Renal cortical epithelial cell (primary cell): ENCODE results near the gene SEC16A. TPM values are rescaled to one million over a fixed set of nuclear protein-coding genes. Genes with fewer than 3 reads are reported as not detected.

Experiments
- DNase-seq: peaks from one replicate; pipeline ENCODE4 v3.0.0-alpha.2; 2011; ENCODE audit warnings: low read depth
- total RNA-seq: library from RNA; depleted of rRNA; stranded (reverse); fragments of >200 nt; gene quantifications from 2 replicates; pipeline ENCODE4 v1.2.3, GENCODE V29; 2014

SEC16A gene, protein sequence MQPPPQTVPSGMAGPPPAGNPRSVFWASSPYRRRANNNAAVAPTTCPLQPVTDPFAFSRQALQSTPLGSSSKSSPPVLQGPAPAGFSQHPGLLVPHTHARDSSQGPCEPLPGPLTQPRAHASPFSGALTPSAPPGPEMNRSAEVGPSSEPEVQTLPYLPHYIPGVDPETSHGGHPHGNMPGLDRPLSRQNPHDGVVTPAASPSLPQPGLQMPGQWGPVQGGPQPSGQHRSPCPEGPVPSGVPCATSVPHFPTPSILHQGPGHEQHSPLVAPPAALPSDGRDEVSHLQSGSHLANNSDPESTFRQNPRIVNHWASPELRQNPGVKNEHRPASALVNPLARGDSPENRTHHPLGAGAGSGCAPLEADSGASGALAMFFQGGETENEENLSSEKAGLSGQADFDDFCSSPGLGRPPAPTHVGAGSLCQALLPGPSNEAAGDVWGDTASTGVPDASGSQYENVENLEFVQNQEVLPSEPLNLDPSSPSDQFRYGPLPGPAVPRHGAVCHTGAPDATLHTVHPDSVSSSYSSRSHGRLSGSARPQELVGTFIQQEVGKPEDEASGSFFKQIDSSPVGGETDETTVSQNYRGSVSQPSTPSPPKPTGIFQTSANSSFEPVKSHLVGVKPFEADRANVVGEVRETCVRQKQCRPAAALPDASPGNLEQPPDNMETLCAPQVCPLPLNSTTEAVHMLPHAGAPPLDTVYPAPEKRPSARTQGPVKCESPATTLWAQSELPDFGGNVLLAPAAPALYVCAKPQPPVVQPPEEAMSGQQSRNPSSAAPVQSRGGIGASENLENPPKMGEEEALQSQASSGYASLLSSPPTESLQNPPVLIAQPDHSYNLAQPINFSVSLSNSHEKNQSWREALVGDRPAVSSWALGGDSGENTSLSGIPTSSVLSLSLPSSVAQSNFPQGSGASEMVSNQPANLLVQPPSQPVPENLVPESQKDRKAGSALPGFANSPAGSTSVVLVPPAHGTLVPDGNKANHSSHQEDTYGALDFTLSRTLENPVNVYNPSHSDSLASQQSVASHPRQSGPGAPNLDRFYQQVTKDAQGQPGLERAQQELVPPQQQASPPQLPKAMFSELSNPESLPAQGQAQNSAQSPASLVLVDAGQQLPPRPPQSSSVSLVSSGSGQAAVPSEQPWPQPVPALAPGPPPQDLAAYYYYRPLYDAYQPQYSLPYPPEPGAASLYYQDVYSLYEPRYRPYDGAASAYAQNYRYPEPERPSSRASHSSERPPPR (N-terminal part only)
- 20.8 and 69.4 TPM in 2 replicates for total RNA-seq

DNA sequence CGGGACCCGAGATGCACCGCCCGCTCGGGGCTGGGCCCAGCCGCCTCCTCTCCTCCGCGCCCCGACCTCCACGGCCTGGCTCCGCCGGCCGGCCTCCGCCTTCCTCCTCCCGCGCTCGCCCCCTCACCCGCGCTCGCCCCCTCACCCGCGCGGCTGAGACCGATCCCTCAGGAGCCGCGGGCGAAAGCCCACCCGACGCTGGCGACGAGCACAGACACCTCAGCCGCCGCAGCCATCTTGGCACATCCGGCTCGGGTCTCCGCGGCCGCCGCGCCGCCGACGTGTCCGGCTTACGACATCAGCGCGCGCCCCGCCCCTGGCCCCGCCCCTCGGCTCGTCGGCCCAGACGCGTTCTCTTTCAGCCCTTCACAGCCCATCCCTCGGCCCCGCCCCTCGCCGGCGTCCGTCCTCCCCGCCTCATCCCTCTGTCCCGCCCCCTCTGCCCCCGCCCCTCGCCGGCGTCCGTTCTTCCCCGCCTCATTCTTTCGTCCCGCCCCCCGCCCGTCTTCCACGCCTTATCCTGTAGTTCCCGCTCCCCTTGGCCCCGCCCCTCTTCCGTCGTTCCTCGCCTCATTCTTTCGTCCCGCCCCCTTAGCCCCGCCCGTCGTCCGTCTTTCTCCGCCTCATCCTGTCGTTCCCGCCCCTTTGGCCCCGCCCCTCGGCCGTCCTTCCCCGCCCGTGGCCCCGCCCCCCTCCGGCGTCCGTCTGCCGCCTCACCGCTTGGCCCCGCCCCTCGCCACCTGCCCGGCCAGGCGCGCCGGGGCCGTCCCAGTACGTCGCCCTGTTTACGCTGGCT is at the start of gene SEC16A:
Gene SEC16A, minus strand, starts transcription at position 248 of the 796 bp plus-strand sequence. CDS start 5,425 bp downstream, outside the sequence.
- peak; percentile 82 for DNase-seq

DNA sequence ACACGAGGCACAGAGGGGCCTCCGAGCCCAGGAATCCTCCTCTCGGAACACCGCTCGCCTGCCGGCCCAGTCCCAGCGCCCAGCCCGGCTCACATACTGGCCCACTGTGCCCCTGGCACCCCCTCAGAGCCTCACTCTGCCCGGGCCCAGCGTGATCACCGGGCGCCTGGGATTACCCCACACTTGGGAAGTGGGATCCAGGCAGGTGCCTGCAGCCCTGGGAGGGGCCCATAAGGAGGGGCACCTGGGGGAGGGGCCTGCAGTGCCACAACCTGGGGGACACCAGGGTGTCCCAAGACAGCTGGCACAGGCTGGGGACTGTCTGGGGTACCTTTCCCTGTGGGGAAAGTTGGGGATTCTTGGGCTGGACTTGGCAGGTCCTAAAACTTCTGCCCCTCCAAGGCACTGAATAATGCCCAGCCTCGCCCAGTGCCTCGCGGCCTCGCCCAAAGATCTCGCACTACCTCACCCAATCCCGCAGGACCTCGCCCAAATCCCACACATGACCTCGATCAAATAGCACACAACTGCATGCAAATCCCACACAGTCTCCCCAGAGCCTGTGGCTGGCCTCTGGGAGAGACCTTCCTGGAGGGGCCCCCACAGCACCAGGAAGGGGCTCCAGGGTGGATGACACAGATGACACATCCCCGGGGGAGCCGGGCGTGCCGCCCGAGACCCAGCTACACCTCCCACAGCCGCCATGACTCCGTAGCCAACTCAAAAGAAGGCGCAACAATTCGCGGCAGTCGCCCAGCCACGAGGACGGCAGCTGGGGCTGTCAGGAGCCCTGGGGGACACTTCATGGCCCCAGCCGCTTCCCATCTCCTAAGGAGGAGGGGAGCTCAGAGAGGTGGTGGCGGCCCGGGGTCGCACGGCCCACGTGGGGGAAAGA is 49.3 kb upstream of the SEC16A start:
- no peak for DNase-seq

DNA sequence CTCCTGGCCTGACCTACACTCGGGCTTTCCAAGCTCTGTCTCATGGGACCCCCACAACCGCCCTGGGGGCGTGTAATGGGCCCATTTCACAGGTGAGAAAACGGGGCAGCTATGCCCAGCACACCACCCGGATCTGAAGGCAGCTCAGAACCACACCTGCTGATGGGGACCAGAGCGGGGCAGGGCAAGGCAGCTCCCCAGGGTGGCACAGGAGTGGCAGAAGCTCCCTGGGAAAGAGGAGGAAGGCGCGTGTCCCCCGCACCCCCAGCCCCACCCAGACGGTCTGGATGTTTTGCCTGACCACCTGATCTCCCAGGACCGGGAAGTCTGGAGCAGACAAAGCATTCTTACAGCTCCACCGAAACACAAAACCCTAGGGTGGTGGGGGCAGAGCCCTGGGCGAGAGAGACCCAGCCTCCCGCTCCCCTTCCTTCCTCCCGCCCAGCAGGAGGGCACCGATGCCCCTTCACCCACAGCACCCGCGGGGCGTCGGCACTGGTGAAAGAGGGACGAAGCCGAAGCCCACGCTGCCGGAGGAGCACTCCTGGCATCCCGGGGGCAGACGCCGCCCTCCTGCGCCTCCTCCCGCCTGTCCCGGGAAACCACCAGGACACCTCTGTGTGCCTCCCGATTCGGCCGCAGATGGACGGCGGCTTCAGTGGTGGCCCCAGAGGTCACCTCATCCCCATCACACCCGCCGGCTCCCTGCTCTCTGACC is 48.5 kb upstream of the SEC16A start:
- no peak for DNase-seq

DNA sequence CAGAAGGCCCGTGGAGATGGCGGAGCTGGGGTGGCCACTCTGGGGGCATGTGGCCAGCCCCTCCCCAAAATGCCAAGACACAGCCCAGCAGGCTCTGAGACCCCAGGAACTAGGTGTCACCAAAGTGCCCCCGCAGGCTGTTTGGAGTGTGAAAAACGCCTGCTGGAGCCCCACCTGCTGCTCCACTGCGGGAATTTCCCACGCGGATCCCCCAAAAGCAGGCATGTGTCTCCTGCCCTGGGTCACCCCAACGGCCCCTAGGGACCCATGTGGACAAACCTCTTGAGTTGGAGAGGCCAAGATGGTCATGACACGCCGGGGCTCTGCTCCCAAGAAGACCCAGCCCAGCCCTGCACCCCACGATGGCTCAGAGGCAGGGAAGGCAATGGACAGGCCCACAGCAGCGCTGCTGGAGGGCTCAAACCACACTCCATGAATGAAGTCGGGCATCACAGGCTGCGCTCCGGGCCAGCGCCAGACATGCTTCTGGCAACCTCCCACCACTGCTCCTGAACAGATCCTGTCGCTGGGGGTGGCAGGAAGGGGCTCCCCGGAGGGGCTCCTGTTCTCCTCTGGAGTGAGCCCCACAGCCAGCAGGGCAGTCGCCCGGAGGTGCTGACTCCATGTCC is 47.7 kb upstream of the SEC16A start:
- DNase-seq: no peak

DNA sequence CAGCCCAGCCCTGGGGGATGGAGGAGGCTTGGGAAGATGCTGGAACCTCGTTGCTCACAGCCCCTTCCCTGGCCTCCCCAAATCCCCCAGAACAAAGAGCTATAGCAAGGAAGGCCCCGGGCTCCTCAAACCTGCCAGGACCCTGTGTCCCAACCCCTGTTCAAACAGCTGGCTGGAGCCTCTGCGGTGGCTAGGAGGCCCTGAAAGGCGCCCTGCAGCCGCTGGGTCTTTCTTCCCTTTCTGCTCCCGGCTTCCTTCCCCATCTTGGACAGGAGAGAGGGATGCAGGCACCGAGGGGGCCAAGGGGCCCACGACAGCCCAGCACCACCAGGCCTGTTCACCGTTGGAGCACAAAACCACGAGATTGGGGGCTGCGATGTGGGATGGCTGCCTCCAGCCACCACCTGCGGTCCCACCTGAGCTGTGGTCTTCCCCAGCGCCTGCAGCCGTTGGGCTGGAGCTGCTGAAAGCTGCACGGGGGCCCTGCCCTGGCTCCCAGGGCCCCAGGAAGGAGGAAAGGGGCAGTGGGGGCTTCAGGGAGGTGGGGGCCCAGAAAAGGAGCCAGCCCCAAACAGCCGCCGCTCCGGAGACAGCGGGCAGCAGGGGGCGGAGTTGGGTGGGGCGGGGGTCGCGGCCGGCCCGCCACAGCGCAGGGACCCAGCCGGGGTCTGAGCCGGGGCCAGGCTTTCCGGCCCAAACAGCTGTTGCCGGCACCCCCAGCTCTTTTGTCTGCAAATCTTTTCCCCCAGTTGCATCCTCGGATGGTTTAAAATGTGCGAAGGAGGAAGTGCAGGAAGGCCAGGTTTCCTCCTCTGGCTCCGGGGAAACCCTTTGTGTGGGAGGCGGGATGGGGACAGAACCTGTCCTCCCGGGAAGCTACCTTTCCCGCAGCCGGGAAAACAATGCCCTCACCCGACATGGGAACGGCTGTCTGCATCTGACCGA is 46.9 kb upstream of the SEC16A start:
- no peak for DNase-seq

DNA sequence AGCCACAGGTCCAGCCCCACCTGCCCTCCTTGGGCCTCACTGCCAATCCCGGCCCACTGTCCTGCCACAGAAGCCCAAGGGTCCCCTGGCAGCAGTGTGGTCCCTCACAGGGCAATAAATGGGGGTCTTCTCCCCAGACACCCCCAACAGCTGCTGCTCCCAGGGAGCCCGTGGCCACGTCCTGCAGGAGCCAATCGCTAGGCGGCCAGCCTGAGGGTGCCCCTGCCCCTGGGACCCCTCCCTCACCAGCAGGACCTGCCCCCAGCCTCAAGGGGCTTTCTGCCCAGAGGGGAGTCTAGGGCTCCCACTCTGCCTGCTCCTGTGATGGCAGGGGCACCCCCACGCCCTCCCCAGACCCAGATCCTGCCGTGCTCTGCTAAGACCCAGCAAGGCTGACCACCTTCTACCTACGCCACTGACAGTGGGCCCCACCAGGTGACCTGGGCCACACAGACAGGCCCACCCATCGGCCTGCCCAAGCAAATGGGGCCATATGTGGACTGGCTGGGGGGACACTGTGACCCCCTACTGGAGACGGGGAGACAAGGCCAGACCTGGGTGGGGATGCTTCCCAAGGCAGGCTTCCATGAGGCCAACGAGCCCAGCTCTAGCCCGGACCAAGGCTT is 46.0 kb upstream of the SEC16A start:
- no peak for DNase-seq

DNA sequence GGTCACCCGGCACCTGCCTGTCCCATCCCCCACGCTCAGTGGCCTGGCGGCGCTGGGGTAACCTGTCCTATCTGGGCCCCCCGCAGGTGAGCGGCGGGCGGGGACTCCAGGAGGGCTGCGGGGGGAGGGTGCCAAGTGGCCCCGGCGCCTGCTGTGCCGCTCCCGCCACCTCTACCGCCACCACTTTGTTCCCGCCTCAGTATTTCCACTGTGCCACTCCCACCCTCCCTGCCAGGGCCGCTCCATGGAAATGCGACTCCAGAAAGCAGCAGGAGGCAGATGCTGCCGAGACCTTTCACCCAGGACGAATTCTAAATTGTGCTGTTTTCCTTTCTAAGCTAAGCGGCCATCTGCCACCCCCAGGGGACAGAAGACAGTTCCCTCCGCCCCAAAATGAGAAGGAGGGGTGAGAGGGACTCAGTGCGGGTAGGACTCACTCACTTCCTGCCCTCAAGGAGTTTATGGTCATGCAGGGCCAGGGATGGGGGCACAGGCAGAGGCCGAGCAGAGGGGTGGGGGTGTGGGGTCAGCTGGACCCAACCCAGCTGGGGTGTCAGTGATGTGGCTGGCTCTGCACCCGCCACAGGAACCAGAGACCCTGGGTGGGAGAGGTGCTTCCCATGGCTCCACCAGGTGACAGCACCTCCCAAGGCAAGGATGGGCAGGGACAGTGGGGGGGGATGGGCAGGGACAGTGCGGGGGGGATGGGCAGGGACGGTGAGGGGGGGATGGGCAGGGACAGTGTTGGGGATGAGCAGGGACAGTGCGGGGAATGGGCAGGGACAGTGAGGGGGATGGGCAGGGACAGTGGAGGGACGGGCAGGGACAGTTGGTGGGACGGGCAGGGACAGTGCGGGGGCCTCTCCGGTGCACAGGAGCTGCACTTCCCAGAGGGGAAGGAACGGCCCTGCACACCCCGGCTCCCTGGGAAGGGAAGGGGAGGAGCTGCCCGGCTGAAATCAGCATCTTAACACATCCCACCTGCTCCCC is 45.2 kb upstream of the SEC16A start:
- no peak for DNase-seq

DNA sequence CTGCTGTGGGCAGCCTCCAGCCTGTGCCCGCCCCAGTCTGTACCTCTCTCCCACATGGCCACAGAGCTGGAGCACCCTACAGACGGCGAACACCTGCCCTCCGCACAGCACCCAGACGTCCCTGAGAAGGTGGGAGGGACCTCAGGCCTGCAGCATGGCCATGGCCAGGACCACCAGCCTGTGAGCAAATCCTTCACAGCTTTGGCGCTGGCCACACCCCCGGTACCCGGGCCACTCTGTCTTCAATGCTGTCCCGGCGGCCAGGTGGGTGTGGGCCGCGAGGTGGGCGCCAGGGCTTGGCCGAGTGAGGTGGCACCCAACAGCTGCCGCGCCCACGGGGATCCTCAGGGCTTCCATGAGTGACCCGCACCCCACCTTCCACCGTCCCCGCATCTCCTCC is 44.3 kb upstream of the SEC16A start:
- no peak for DNase-seq

DNA sequence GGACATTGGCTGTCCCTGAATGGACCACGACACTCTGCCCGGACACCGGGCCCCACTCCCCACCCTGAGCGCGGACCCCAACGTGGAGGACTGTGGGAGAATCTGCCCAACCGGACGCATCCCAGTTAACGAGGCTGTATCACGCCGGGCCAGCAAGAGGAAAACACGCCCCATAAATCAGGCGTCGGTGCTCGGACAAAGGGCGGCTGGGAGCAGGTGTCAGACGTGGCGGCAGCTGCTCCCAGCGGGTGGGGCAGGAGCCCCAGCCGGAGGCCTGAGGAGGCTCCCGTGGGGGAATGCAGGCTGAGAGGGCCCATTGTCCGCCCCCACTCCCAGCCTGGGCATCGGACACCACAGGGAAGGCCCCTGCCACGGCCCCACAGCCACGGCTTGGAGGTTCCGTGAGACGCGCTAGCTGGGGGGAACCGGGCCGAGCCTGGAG is 43.8 kb upstream of the SEC16A start:
- DNase-seq: no peak

DNA sequence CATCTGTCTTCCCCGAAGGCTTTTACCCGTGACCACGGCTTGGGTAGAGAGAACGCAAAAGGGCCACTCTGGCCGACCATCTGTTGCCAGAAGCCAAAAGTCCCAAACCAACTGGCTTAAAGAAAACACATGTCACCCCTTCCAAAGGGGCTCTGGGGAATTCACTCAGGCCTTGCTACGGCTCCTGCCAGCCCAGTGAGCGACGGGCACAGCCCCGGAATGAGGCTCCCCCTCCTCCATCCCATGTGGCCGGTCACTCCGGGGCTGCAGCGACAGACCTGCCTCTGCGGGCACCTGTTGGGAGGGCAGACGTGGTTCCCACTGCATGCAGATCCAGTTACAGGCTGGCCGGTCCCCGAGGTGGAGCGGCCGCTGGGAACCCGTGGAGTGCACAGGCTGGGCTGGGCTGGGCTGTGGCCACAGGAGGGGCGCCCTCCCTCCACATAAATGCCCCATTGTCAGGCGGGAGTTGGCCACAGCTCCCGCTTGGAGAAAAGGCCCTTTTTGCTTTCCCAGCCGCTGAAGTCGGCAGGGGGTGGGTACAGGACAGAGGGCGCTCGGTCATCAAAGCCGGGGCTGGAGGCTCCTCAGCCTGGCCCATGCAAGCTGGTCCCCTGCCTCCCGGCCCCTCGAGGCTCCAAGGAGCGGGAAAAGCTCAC is 43.1 kb upstream of the SEC16A start:
- peak; percentile 12 for DNase-seq

DNA sequence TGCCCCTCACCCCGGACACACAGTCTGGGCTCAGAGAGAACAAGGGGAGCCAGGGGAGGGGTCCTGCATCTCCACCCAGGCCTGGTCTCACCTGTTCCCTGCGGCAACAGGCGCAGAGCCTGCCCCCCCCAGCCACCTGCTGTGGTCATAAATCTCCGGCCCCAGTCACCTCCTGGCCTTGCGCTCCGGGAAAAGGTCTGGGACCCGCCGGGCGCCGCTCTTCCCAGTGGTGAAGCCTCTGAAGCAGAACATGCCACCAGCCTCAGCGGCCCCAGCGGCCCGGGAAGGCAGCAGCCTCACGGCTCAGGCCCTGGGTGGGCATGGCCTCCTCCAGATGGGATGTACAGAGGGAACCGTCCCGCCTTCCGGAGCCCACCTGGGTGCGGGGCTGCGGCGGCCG is 42.4 kb upstream of the SEC16A start:
- DNase-seq: no peak

DNA sequence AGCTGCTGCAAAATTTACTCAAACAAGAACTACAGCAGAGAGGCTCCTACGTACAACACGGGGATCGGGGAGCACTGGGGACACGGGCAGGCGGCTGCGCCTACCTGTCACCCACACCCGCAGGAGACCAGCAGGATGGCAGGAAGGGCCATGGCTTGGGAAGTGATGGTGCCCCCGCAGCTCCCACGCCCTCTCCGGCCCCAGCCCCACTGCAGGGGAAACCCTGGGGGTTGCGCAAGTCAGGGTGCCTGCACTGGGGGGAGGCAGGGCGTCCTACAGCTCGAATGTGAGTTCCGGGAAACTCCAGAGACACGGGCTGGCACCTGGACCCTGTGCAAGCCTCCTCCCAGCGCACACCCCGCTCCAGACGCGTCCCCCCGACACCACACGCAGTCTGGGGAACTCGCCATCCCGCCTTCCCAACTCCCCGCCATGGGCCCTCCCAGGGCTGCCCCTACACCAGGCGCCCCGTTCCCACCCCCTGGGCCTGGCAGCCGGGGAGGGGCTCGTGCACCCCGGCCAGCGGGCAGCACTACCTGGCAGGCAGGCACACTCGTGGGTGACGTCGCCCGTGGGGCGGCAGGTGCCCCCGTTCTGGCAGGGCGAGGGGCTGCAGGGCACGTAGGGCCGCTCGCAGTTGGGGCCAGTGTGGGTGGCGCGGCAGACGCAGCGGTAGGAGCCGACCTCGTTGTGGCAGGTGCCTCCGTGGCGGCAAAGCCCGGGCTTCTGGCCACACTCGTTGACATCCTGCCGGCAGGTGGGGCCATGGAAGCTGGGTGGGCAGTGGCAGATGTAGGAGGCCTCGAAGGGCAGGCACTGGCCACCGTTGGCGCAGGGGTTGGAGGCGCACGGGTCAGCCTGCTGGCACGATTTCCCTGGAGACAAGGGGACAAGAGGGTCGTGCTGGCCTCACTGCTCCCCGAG is 39.7 kb upstream of the SEC16A start:
- no peak for DNase-seq

DNA sequence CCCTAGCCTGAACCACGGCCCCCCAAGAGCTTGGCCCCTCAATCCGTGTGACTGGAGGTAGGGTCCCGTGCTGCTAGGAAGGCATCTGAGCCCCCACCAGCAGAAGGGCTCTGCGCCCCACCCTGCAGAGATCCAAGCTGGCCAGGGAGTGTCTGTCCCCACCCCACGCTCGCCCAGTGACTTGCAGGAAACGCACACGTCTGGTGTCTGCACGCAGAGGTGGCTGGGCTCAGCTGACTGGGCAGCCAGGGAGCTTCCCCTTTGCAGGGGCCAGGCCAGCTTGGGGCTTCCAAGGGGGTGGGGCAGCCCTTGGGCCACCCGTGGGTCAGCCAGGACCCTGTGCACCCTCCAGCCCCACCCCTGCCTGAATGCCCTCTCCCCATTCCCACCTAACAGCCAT is 38.7 kb upstream of the SEC16A start:
- no peak for DNase-seq

DNA sequence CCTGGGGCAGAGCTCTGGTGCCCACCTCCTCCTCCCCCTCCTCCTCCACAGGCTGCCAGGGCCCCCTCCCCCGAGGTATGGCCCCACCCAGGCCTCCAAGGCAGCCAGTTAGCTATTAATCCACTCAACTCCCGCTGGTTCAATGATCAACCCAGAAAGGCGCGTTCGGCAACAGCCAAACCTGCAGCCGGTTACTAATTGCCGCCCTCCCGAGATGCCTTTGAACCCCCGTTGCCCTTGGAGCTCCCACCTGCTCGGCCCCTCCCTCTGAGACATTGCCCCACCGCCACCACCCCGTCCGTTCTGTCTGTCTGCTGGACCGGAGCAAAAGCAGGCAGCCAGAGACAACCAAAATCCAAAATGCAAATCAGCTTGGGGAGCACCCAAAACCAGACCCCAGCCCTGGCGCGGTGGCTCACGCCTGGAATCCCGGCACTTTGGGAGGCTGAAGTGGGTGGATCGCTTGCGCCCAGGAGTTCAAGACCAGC is 37.3 kb upstream of the SEC16A start:
- peak; percentile 78 for DNase-seq
